Trophoblast cell (in vitro differentiated cells and primary cell): ENCODE results near the gene C1orf35.

ENCODE experiments used
- DNase-seq, 2 donors: peaks; one replicate each; pipeline ENCODE4 v3.0.0-alpha.2; 2016
- H2AFZ ChIP-seq: 2 replicates; pipeline ENCODE4 v1.6.1; 2013; ENCODE audit warnings: low read length, moderate library complexity, mild to moderate bottlenecking; ENCODE audit not compliant: insufficient read depth, poor library complexity
- H2AK5ac ChIP-seq: 2 replicates; pipeline ENCODE4 v1.6.1; 2013; ENCODE audit warnings: mild to moderate bottlenecking, low read length
- H2BK120ac ChIP-seq: 2 replicates; pipeline ENCODE4 v1.6.1; 2013; ENCODE audit warnings: low read length, mild to moderate bottlenecking, moderate library complexity; ENCODE audit not compliant: insufficient read depth, poor library complexity
- H2BK12ac ChIP-seq: 2 replicates; pipeline ENCODE4 v1.6.1; 2013; ENCODE audit warnings: mild to moderate bottlenecking, low read length, moderate library complexity
- H2BK5ac ChIP-seq: 2 replicates; pipeline ENCODE4 v1.6.1; 2013; ENCODE audit warnings: low read length, low read depth, moderate library complexity, mild to moderate bottlenecking; ENCODE audit not compliant: poor library complexity
- H3K14ac ChIP-seq: 2 replicates; pipeline ENCODE4 v1.6.1; 2013; ENCODE audit warnings: mild to moderate bottlenecking, low read length
- H3K18ac ChIP-seq: 2 replicates; pipeline ENCODE4 v1.6.1; 2013; ENCODE audit warnings: mild to moderate bottlenecking, low read length
- H3K23ac ChIP-seq: 2 replicates; pipeline ENCODE4 v1.6.1; 2013; ENCODE audit warnings: low read length
- H3K27ac ChIP-seq: 2 replicates; pipeline ENCODE4 v1.5.1; 2013; ENCODE audit warnings: low read depth, mild to moderate bottlenecking, inconsistent platforms, low read length, moderate library complexity
- H3K27me3 ChIP-seq: 2 replicates; pipeline ENCODE4 v1.6.1; 2013; ENCODE audit warnings: inconsistent platforms, mild to moderate bottlenecking, low read length, moderate library complexity; ENCODE audit not compliant: insufficient read depth
- H3K36me3 ChIP-seq, 2 experiments: 1 replicate in 1 of 2; 2 replicates in 1 of 2; pipeline ENCODE4 v1.6.1; 2013; ENCODE audit warnings: low read length in 2 of 2, mild to moderate bottlenecking in 2 of 2, moderate library complexity in 1 of 2; ENCODE audit not compliant: insufficient read depth in 2 of 2, control insufficient read depth in 1 of 2
- H3K4ac ChIP-seq: 2 replicates; pipeline ENCODE4 v1.6.1; 2013; ENCODE audit warnings: low read depth, mild to moderate bottlenecking, low read length, moderate library complexity
- H3K4me1 ChIP-seq, 2 experiments: 1 replicate in 1 of 2; 2 replicates in 1 of 2; pipeline ENCODE4 v1.6.1; 2013; ENCODE audit warnings: low read length in 2 of 2, mild to moderate bottlenecking in 2 of 2, moderate library complexity in 1 of 2; ENCODE audit not compliant: insufficient read depth in 2 of 2, control insufficient read depth in 1 of 2
- H3K4me2 ChIP-seq: 2 replicates; pipeline ENCODE4 v1.6.1; 2013; ENCODE audit warnings: inconsistent platforms, mild to moderate bottlenecking, low read length, moderate library complexity
- H3K4me3 ChIP-seq: 2 replicates; pipeline ENCODE4 v1.5.1; 2013; ENCODE audit warnings: mild to moderate bottlenecking, low read depth, low read length, inconsistent platforms
- H3K79me1 ChIP-seq: one replicate; pipeline ENCODE4 v1.6.1; 2013; ENCODE audit warnings: low read length
- H3K79me2 ChIP-seq: 2 replicates; pipeline ENCODE4 v1.6.1; 2013; ENCODE audit warnings: low read length, mild to moderate bottlenecking; ENCODE audit not compliant: control insufficient read depth, insufficient read depth, poor library complexity
- H3K9ac ChIP-seq: 2 replicates; pipeline ENCODE4 v1.6.1; 2013; ENCODE audit warnings: mild to moderate bottlenecking, low read length
- H3K9me3 ChIP-seq: 2 replicates; pipeline ENCODE4 v1.6.1; 2013; ENCODE audit warnings: low read depth, mild to moderate bottlenecking, control low read depth, inconsistent platforms, low read length; ENCODE audit not compliant: insufficient read depth
- H4K12ac ChIP-seq: 2 replicates; pipeline ENCODE4 v1.6.1; 2013; ENCODE audit warnings: low read depth, mild to moderate bottlenecking, low read length, moderate library complexity
- H4K8ac ChIP-seq: 2 replicates; pipeline ENCODE4 v1.6.1; 2013; ENCODE audit warnings: low read depth, mild to moderate bottlenecking, low read length, moderate library complexity
- H4K91ac ChIP-seq: one replicate; pipeline ENCODE4 v1.6.1; 2013; ENCODE audit warnings: low read depth, mild to moderate bottlenecking, low read length, moderate library complexity
- WGBS: extraction: QIAGEN DNeasy Blood & Tissue Kit; methylation state at CpG from one replicate; pipeline ENCODE4 v1.1.7; 2013; ENCODE audit warnings: missing lambda C conversion rate; ENCODE audit not compliant: insufficient read length, insufficient coverage; ENCODE audit errors: extremely low coverage; 5-methylcytosine and 5-hydroxymethylcytosine counted together

The C1orf35 gene

DNA sequence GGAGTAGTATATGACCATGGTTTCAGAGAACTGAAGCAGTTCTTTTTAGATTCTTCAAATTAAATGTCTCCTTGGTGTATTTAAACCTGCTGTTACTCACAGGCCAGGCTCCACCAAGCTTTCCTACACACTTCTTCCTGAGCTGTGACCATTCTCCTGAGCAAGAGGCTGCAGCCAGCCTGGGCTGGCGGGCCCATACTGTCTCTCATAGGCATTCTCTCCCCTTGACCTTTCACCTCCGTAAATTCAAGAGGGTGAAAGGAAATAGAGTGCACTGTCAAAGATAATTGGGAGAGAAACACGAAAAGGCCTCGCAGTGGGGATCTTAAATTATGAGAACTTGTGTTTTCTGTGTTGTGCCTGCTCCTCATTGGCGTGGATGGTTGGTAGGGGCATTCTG is 18.3 kb downstream of the C1orf35 start:
- Histone ChIP-seq H3K79me2 (peaks cover 64% of the 10 kb centered on the region), H4K8ac (no peak overlapping the region), H3K9me3 (no peaks in the 10 kb centered on the region), H3K14ac (no peak overlapping the region), H3K9ac (no peak overlapping the region), H2AK5ac (no peak overlapping the region), H3K18ac (no peak overlapping the region), H3K36me3 (peaks cover 17 to 19% of the 10 kb centered on the region in 2 experiments), H3K4me3 (no peak overlapping the region), H3K4me1 (peaks cover 32 to 53% of the 10 kb centered on the region in 2 experiments), H3K23ac (no peak overlapping the region), H2BK12ac (no peak overlapping the region), H3K27me3 (no peaks in the 10 kb centered on the region), H3K27ac (no peak overlapping the region), H4K91ac (no peak overlapping the region), H3K79me1 (peaks cover 15% of the 10 kb centered on the region), H2AFZ (no peak overlapping the region), H3K4me2 (peak overlapping the region; percentile 90), H3K4ac (peak overlapping the region; percentile 100), H2BK120ac (no peak overlapping the region), H4K12ac (no peak overlapping the region), H2BK5ac (no peak overlapping the region)
- DNase-seq = no peak
- WGBS = no CpG with 5 or more reads among the region's 5 CpGs

DNA sequence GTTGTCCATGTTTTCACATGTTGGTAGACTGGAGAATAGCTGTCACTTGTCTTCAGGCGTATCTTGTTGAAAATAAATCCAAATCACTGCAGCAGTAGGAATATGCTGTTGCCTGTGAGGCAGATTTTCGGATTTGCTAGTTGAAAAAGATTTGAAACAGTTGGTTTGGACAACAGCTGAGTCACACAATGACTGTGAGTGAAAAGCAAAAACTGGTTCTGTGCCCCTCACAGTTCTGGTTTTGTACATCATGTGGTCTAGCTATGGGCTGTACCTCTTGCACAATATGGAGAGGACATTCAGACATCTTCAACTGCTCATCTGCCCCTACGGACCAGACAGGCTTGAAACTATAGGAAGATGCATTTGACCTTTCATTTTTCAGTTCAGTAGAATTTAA is 18.8 kb downstream of the C1orf35 start:
- no peak overlapping the region for H4K8ac ChIP-seq
- no peak overlapping the region for H2BK120ac ChIP-seq
- no peak overlapping the region for H2AFZ ChIP-seq
- H3K23ac ChIP-seq = peak overlapping the region; percentile 52
- H3K79me2 ChIP-seq = peaks cover 59% of the 10 kb centered on the region
- H3K4me3 ChIP-seq = no peak overlapping the region
- H3K4ac ChIP-seq = peak overlapping the region; percentile 100
- no peak overlapping the region for H3K18ac ChIP-seq
- no peaks in the 10 kb centered on the region for H3K9me3 ChIP-seq
- H3K79me1 ChIP-seq = peaks cover 15% of the 10 kb centered on the region
- no peak overlapping the region for H2BK5ac ChIP-seq
- H3K14ac ChIP-seq = no peak overlapping the region
- no peak overlapping the region for H4K91ac ChIP-seq
- H3K27me3 ChIP-seq = no peaks in the 10 kb centered on the region
- no peak overlapping the region for H3K9ac ChIP-seq
- H3K4me2 ChIP-seq = peak overlapping the region; percentile 90
- H3K27ac ChIP-seq = peak overlapping the region; percentile 14
- DNase-seq = peak; percentile 77 to 86
- H2AK5ac ChIP-seq = no peak overlapping the region
- no peak overlapping the region for H2BK12ac ChIP-seq
- no peak overlapping the region for H4K12ac ChIP-seq
- WGBS = no CpG with 5 or more reads among the region's 3 CpGs
- peaks cover 17% of the 10 kb centered on the region in 2 experiments for H3K36me3 ChIP-seq
- H3K4me1 ChIP-seq = peaks cover 29 to 50% of the 10 kb centered on the region in 2 experiments

DNA sequence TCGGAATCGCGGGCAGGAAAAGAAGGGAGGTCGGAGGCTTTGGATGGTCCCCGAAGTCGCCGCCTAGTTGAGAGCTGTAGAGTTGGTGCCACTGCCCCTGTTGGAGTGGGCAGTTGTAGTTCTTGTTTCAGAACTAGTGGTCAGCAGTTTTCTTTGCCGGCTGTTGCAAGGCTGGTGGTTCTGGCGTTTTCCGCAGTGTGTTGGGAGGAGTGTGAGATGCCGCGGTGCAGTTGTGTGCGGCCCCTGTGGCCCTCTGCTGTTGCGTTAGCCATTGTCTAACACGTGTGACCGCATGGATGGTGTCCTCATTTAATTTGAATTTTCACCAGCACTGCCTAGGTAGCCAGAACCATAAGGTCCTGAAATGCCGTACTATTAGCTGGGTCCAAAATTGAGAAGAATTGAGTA is 19.2 kb downstream of the C1orf35 start:
- Histone ChIP-seq H4K8ac (peak overlapping the region; percentile 92), H2BK120ac (no peak overlapping the region), H3K4ac (peak overlapping the region; percentile 100), H3K79me2 (peaks cover 55% of the 10 kb centered on the region), H3K9me3 (no peaks in the 10 kb centered on the region), H3K4me1 (peaks cover 25 to 45% of the 10 kb centered on the region in 2 experiments), H3K36me3 (peaks cover 13 to 17% of the 10 kb centered on the region in 2 experiments), H3K18ac (no peak overlapping the region), H2AK5ac (no peak overlapping the region), H3K9ac (peak overlapping the region; percentile 83), H2BK5ac (no peak overlapping the region), H4K12ac (peak overlapping the region; percentile 98), H3K27ac (peak overlapping the region; percentile 14), H2AFZ (no peak overlapping the region), H3K79me1 (peaks cover 15% of the 10 kb centered on the region), H3K27me3 (peaks cover 2% of the 10 kb centered on the region), H4K91ac (peak overlapping the region; percentile 95), H3K14ac (peak overlapping the region; percentile 94), H3K4me3 (peak overlapping the region; percentile 96), H3K23ac (peak overlapping the region; percentile 52), H2BK12ac (no peak overlapping the region), H3K4me2 (peak overlapping the region; percentile 90)
- no CpG with 5 or more reads among the region's 17 CpGs for WGBS
- DNase-seq = peak in 1 of 2 donors; percentile 42

DNA sequence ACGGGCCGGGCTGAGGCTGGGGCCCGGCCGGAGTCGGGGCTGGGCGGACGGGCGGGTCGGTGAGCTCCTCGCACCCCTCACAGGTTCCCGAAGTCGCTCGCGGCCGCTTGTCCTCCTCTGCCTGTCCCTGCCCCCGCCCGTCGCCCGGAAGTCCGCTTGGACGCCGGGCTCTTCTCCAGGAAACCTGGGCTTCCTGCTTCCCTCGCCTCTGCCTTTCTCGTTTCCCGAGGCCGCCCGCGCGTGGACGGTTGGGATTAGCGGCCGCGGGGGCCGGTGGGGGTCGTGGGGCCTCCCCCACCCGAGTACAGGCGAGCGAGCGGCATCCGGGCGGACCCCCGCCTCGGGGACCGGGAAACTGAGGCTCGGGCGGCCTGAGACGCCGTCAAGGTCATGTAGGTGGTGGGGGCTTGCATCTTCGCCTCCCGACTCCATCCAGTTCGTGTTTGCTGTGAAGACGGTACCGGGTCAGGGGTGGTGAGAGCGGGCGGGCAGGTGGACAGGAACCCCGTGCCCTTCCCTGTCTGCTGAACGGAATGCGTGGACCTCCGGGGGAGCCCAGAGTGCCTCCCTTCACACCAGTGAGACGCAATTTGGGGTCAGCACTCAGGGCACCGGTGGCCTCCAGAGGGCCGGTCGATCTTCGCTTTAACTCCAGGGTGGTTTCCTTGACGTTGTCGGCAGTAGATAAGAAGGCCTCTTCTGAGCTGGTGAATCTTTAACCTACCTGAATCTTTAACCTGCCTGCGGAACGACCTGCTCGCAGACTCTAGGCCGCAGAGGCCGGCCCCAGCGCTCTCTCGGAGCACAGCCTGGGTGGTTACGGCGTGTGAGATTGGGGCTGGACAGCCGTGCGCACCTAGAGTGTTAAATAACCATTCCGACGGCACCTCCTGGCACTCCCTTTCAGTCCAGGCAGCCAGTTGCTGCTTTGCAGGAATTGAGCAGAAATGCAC is 19.9 kb downstream of the C1orf35 start:
- peak overlapping the region; percentile 78 for H3K27ac ChIP-seq
- H2BK120ac ChIP-seq = peak overlapping the region; percentile 92
- no peak overlapping the region for H3K23ac ChIP-seq
- H3K36me3 ChIP-seq = peaks cover 8 to 12% of the 10 kb centered on the region in 2 experiments
- no peaks in the 10 kb centered on the region for H3K9me3 ChIP-seq
- H4K91ac ChIP-seq = peak overlapping the region; percentile 95
- peak overlapping the region; percentile 90 for H3K4me2 ChIP-seq
- peaks cover 21 to 40% of the 10 kb centered on the region in 2 experiments for H3K4me1 ChIP-seq
- peak overlapping the region; percentile 68 for H2AFZ ChIP-seq
- peaks cover 3% of the 10 kb centered on the region for H3K27me3 ChIP-seq
- H2BK5ac ChIP-seq = peak overlapping the region; percentile 89
- peak overlapping the region; percentile 96 for H3K4me3 ChIP-seq
- peak overlapping the region; percentile 92 for H2AK5ac ChIP-seq
- DNase-seq = peak in 1 of 2 donors; percentile 37
- H3K9ac ChIP-seq = peak overlapping the region; percentile 83
- peak overlapping the region; percentile 98 for H4K12ac ChIP-seq
- peak overlapping the region; percentile 94 for H3K14ac ChIP-seq
- H4K8ac ChIP-seq = peak overlapping the region; percentile 92
- H2BK12ac ChIP-seq = no peak overlapping the region
- WGBS = no CpG with 5 or more reads among the region's 79 CpGs
- peak overlapping the region; percentile 100 for H3K4ac ChIP-seq
- peaks cover 50% of the 10 kb centered on the region for H3K79me2 ChIP-seq
- peak overlapping the region; percentile 79 for H3K18ac ChIP-seq
- peaks cover 15% of the 10 kb centered on the region for H3K79me1 ChIP-seq
